ENCODE measurements around the gene GDI1. TPM values are rescaled to one million over a fixed set of nuclear protein-coding genes. Genes with fewer than 3 reads are reported as not detected.

The GDI1 gene
- total and polyA plus RNA-seq, 7 donors = 37.4 to 57.7 (median 50.7) TPM

- no peak for DNase-seq
- no peaks in the 10 kb centered on the region for H3K27me3 ChIP-seq (ENCODE audit: insufficient read depth in 3 of 3, low read length in 2 of 3)
- 78 to 92% (median 83%) methylated on average over 15 to 26 of the region's 26 CpGs for WGBS, 3 donors
These were observed 23.4 kb downstream of the GDI1 start for GRCh38 chrX:154460326-154460725.

GRCh38 chrX:154462396-154462795 is 25.4 kb downstream of the GDI1 start:
- H3K9me3 ChIP-seq = no peaks in the 10 kb centered on the region
- no peaks in the 10 kb centered on the region for H3K4me1 ChIP-seq
- no peak overlapping the region for H3K4me3 ChIP-seq
- 76 to 82% (median 81%) methylated on average over 2 to 8 of the region's 8 CpGs for WGBS, 3 donors
- intact Hi-C loops (cut with DNase I) = no loop called here
- TF ChIP-seq CTCF (IDR thresholded peaks at IDR 0.05) = no peak
- ATAC-seq = no peak
- H3K27ac ChIP-seq = no peak overlapping the region
- DNase-seq = no peak
- peaks cover 0 to 21% of the 10 kb centered on the region in 2 donors for H3K36me3 ChIP-seq (ENCODE audit: insufficient read depth in 1 of 2, low read depth in 1 of 2)
- no peaks in the 10 kb centered on the region for H3K27me3 ChIP-seq (ENCODE audit: insufficient read depth in 3 of 3, low read length in 2 of 3)

More at GRCh38 chrX:154460326-154460725, 23.4 kb downstream of the GDI1 start:
- intact Hi-C loops (cut with DNase I) = no loop called here
- H3K36me3 ChIP-seq (ENCODE audit: insufficient read depth in 1 of 2, low read depth in 1 of 2) = peaks cover 0 to 9% of the 10 kb centered on the region in 2 donors
- no peak for ATAC-seq
- no peaks in the 10 kb centered on the region for H3K9me3 ChIP-seq
- no peak for TF ChIP-seq CTCF (IDR thresholded peaks at IDR 0.05)
- no peak overlapping the region for H3K27ac ChIP-seq
- no peak overlapping the region for H3K4me3 ChIP-seq
- no peaks in the 10 kb centered on the region for H3K4me1 ChIP-seq

DNA sequence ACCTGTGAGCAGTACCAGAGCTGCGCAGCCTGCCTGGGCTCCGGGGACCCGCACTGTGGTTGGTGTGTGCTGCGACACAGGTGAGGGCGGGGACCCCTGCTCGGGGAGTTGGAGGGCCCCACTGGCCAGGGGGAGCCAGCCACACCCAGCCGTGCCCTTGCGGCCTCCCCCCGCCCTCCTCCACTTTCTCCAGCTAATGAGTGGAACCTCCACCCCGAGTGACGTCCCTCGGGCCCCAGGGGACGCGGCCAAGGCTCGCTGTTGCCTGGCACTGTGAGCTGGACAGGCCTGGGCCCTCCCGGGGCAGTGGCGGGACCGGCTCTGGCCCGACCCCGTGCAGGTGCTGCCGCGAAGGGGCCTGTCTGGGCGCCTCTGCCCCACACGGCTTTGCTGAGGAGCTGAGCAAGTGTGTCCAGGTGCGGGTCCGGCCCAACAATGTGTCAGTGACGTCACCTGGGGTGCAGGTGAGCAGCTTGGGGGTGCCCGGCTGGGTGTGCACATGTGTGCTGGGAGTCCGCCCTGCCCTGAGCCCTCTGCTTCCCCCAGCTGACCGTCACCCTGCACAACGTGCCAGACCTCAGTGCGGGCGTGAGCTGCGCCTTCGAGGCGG is 26.8 kb downstream of the GDI1 start:
- H3K27ac ChIP-seq = no peak overlapping the region
- ATAC-seq (no peak), DNase-seq (no peak)
- intact Hi-C loops (cut with DNase I) = no loop called here
- H3K4me1 ChIP-seq = no peaks in the 10 kb centered on the region
- no peaks in the 10 kb centered on the region for H3K27me3 ChIP-seq (ENCODE audit: insufficient read depth in 3 of 3, low read length in 2 of 3)
- H3K36me3 ChIP-seq (ENCODE audit: insufficient read depth in 1 of 2, low read depth in 1 of 2) = peaks cover 0 to 25% of the 10 kb centered on the region in 2 donors
- H3K4me3 ChIP-seq = no peak overlapping the region
- 87 to 89% (median 87%) methylated on average over 11 to 31 of the region's 36 CpGs for WGBS, 3 donors
- H3K9me3 ChIP-seq = no peaks in the 10 kb centered on the region
- TF ChIP-seq CTCF (IDR thresholded peaks at IDR 0.05) = no peak

GRCh38 chrX:154464806-154465365 is 27.9 kb downstream of the GDI1 start:
- Histone ChIP-seq H3K4me3 (no peak overlapping the region), H3K36me3 (ENCODE audit: insufficient read depth in 1 of 2, low read depth in 1 of 2) (peaks cover 0 to 35% of the 10 kb centered on the region in 2 donors), H3K9me3 (no peaks in the 10 kb centered on the region), H3K4me1 (no peaks in the 10 kb centered on the region), H3K27me3 (ENCODE audit: insufficient read depth in 3 of 3, low read length in 2 of 3) (no peaks in the 10 kb centered on the region), H3K27ac (no peak overlapping the region)
- ATAC-seq (no peak), DNase-seq (no peak)
- WGBS, 3 donors = 92 to 94% (median 93%) methylated on average over 17 to 28 of the region's 28 CpGs
- intact Hi-C loops (cut with DNase I) = no loop called here
- TF ChIP-seq CTCF (IDR thresholded peaks at IDR 0.05) = no peak
